Sigmoid colon (tissue), 7 donors: ENCODE results near the gene CENPA. TPM values are rescaled to one million over a fixed set of nuclear protein-coding genes. Genes with fewer than 3 reads are reported as not detected.

Source experiments
- DNase-seq: peaks from one replicate; pipeline ENCODE4 v3.0.0-alpha.2; 2019
- H3K27ac ChIP-seq, 4 donors: fragments of 200-600 bp; sonication (generic); one replicate each; pipeline ENCODE4 v1.5.1; 2016 to 2019; ENCODE audit warnings: mild to moderate bottlenecking in 1 of 4
- H3K27me3 ChIP-seq, 3 donors: fragments of 200-600 bp; sonication (generic); one replicate each; pipeline ENCODE4 v1.5.1; 2019; ENCODE audit warnings: mild to moderate bottlenecking in 1 of 3
- H3K36me3 ChIP-seq, 4 donors: fragments of 200-600 bp; sonication (generic); one replicate each; pipeline ENCODE4 v1.5.1; 2016 to 2019
- H3K4me1 ChIP-seq, 4 donors: fragments of 200-600 bp; sonication (generic); one replicate each; pipeline ENCODE4 v1.5.1; 2017 to 2019
- H3K4me3 ChIP-seq, 4 donors: fragments of 200-600 bp; sonication (generic); one replicate each; pipeline ENCODE4 v1.5.1; 2017 to 2019; ENCODE audit warnings: mild to moderate bottlenecking in 2 of 4, moderate library complexity in 1 of 4
- H3K9me3 ChIP-seq, 4 donors: fragments of 200-600 bp in 3 of 4; sonication (generic) in 3 of 4; one replicate each; pipeline versions ENCODE4 v1.5.1 to v1.6.1; 2013 to 2019
- EP300 ChIP-seq, 4 donors: sonication (generic); formaldehyde crosslinking; IDR thresholded peaks; one replicate each; pipeline ENCODE4 v1.6.1; 2017; ENCODE audit warnings: antibody characterized with exemption in 4 of 4
- POLR2A ChIP-seq, 2 donors: fragments of 450-650 bp; IDR thresholded peaks; one replicate each; pipeline ENCODE4 v1.6.1; 2016; ENCODE audit warnings: antibody characterized with exemption in 2 of 2, mild to moderate bottlenecking in 2 of 2, moderate library complexity in 2 of 2
- POLR2AphosphoS5 ChIP-seq, 4 donors: sonication (generic); formaldehyde crosslinking; IDR thresholded peaks; one replicate each; pipeline ENCODE4 v1.6.1; 2017; ENCODE audit warnings: antibody characterized with exemption in 4 of 4
- WGBS, 2 donors: extraction: QIAGEN DNeasy Blood & Tissue Kit; methylation state at CpG; one replicate each; pipeline ENCODE4 v1.1.7; 2013; 5-methylcytosine and 5-hydroxymethylcytosine counted together
- intact Hi-C: fragments of 100-400 bp; cut with DNase I; formaldehyde crosslinking; loops from one replicate; pipeline ENCODE4 v1.15.1; 2023
- polyA plus RNA-seq, 3 donors: library from polyadenylated mRNA; stranded (reverse); fragments of 200-250 nt; gene quantifications; one replicate each; pipeline ENCODE4 v1.2.3, GENCODE V29; 2013
- total RNA-seq, 4 donors: library from RNA; depleted of rRNA; stranded (reverse); fragments of >200 nt; gene quantifications; one replicate each; pipeline ENCODE4 v1.1.0, GENCODE V29; 2016
- TF ChIP-seq, protein P1 (sequence below), 4 experiments: fragments of 450-650 bp in 3 of 4; fragments of 200-600 bp in 1 of 4; IDR thresholded peaks; one replicate each; pipeline ENCODE4 v1.5.1; 2016 to 2019; ENCODE audit warnings: antibody characterized with exemption in 4 of 4, mild to moderate bottlenecking in 3 of 4, moderate library complexity in 2 of 4
- donor health status: healthy with polysubstance abuse.
- donor health status: Bipolar disorder and iron deficiency.
- donor health status: healthy.

Gene CENPA
- total RNA-seq: not detected
- 10 to 100 TPM in 1 of 3 donors, 1 to 10 TPM in 2; 1.2 to 11.6 (median 3.2) TPM for polyA plus RNA-seq

GRCh38 chr2:26785431-26786206, at the start of gene CENPA:
Gene CENPA, plus strand, starts transcription at chr2:26786056. Its CDS starts 141 bp downstream, at chr2:26786197.
- Histone ChIP-seq H3K4me3 (peak within 1 kb of the TSS; percentile 37 to 80 (median 68)), H3K4me1 (peaks cover 0 to 15% (median 11%) of the 10 kb centered on the region in 4 donors), H3K27me3 (peaks cover 0 to 28% (median 11%) of the 10 kb centered on the region in 3 donors), H3K9me3 (no peaks in the 10 kb centered on the region), H3K27ac (peak within 1 kb of the TSS in 3 of 4 donors; percentile 56 to 66 (median 61)), H3K36me3 (peaks cover 0 to 11% (median 0%) of the 10 kb centered on the region in 4 donors)
- intact Hi-C loops: loop anchor here (2.0 to 10.0 kb wide), 2 partner anchors 21 to 249 kb away; partner anchors contain the start of genes SLC35F6 and TMEM214
- DNase-seq: peak; percentile 99
- WGBS, 2 donors: 1 to 2% methylated on average over 55 of the region's 55 CpGs
- TF ChIP-seq, protein P1, sequence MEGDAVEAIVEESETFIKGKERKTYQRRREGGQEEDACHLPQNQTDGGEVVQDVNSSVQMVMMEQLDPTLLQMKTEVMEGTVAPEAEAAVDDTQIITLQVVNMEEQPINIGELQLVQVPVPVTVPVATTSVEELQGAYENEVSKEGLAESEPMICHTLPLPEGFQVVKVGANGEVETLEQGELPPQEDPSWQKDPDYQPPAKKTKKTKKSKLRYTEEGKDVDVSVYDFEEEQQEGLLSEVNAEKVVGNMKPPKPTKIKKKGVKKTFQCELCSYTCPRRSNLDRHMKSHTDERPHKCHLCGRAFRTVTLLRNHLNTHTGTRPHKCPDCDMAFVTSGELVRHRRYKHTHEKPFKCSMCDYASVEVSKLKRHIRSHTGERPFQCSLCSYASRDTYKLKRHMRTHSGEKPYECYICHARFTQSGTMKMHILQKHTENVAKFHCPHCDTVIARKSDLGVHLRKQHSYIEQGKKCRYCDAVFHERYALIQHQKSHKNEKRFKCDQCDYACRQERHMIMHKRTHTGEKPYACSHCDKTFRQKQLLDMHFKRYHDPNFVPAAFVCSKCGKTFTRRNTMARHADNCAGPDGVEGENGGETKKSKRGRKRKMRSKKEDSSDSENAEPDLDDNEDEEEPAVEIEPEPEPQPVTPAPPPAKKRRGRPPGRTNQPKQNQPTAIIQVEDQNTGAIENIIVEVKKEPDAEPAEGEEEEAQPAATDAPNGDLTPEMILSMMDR (IDR thresholded peaks at IDR 0.05): peak in 2 of 4 experiments; percentile 16 to 18
- TF ChIP-seq POLR2AphosphoS5 (IDR thresholded peaks at IDR 0.05): peak; percentile 47 to 79 (median 68)
- no peak for TF ChIP-seq POLR2A (IDR thresholded peaks at IDR 0.05)

DNA sequence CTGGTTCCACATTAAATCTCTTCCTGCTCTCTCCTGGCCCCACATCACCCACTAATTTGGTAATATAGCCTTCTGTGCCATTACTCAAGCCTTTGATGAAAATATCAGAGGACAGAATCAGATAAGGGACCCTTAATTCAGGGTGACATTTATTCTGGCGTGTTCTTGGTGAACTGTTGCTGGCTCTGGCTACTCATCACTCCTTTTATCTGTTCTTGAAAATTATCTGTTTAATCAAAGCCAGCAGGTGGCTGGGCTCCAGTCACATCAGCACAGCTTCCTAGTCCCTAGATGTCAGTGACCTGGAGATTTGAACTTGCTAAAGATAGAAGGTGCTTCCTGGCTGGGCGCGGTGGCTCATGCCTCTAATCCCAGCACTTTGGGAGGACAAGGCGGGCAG, 48.6 kb upstream of the CENPA start:
- intact Hi-C loops: no loop called here
- Histone ChIP-seq H3K4me3 (no peak overlapping the region), H3K27ac (no peak overlapping the region), H3K4me1 (no peaks in the 10 kb centered on the region), H3K9me3 (no peaks in the 10 kb centered on the region), H3K36me3 (no peaks in the 10 kb centered on the region), H3K27me3 (no peaks in the 10 kb centered on the region)
- no peak for DNase-seq
- WGBS, 2 donors: 91 to 95% methylated on average over 4 of the region's 4 CpGs
- TF ChIP-seq POLR2A (IDR thresholded peaks at IDR 0.05) (no peak), POLR2AphosphoS5 (IDR thresholded peaks at IDR 0.05) (no peak), EP300 (IDR thresholded peaks at IDR 0.05) (no peak)
- TF ChIP-seq, protein P1 (IDR thresholded peaks at IDR 0.05): no peak

- TF ChIP-seq POLR2A (IDR thresholded peaks at IDR 0.05): no peak
- Histone ChIP-seq H3K9me3 (no peaks in the 10 kb centered on the region), H3K4me3 (no peak overlapping the region), H3K27ac (no peak overlapping the region), H3K27me3 (no peaks in the 10 kb centered on the region), H3K4me1 (no peaks in the 10 kb centered on the region), H3K36me3 (no peaks in the 10 kb centered on the region)
- DNase-seq: no peak
- intact Hi-C loops: no loop called here
- 71 to 85% methylated on average over 4 of the region's 4 CpGs for WGBS, 2 donors
Observed at GRCh38 chr2:26738481-26738880, 47.4 kb upstream of the CENPA start.

GRCh38 chr2:26739514-26739913, 46.3 kb upstream of the CENPA start:
- 94 to 96% methylated on average over 7 of the region's 7 CpGs for WGBS, 2 donors
- DNase-seq: no peak
- Histone ChIP-seq H3K27me3 (no peaks in the 10 kb centered on the region), H3K4me3 (no peak overlapping the region), H3K36me3 (no peaks in the 10 kb centered on the region), H3K27ac (no peak overlapping the region), H3K9me3 (no peaks in the 10 kb centered on the region), H3K4me1 (no peaks in the 10 kb centered on the region)
- intact Hi-C loops: no loop called here
- TF ChIP-seq EP300 (IDR thresholded peaks at IDR 0.05) (no peak), POLR2AphosphoS5 (IDR thresholded peaks at IDR 0.05) (no peak)

- Histone ChIP-seq H3K9me3 (no peaks in the 10 kb centered on the region), H3K4me1 (no peaks in the 10 kb centered on the region), H3K27ac (no peak overlapping the region), H3K36me3 (no peaks in the 10 kb centered on the region), H3K27me3 (no peaks in the 10 kb centered on the region), H3K4me3 (no peak overlapping the region)
- TF ChIP-seq POLR2AphosphoS5 (IDR thresholded peaks at IDR 0.05) (no peak), EP300 (IDR thresholded peaks at IDR 0.05) (no peak), POLR2A (IDR thresholded peaks at IDR 0.05) (no peak)
- TF ChIP-seq, protein P1 (IDR thresholded peaks at IDR 0.05): no peak
- DNase-seq: no peak
- intact Hi-C loops: loop anchor here (5.0 kb wide), 1 partner anchor 48 kb away; the partner anchor contains the start of gene KCNK3
- 79 to 87% methylated on average over 6 of the region's 6 CpGs for WGBS, 2 donors
Observed at GRCh38 chr2:26740346-26740745, 45.5 kb upstream of the CENPA start.
